GM12878 (cell line): ENCODE measurements around the gene TCTN1. TPM values are rescaled to one million over a fixed set of nuclear protein-coding genes. Genes with fewer than 3 reads are reported as not detected.
A peak's percentile ranks its signal among the peaks of the same experiment; 100 is the strongest.

ENCODE experiments used
- ATAC-seq: fragments of 200-7000 bp; cut with Tn5 transposase; 3 replicates; pipeline ENCODE4 v1.9.1; 2020; ENCODE audit warnings: mild to moderate bottlenecking, moderate library complexity
- BruUV-seq: library from RNA; stranded (reverse); fragments of 400-500 nt; replicated peaks from 2 replicates; lab custom pipeline; 2021; lab: Mats Ljungman, UMichigan
- CTCF ChIA-PET: fragments of 300-600 bp; sonication (Branson Sonifier 250); formaldehyde crosslinking; extraction: SDS; loops from one replicate; lab custom pipeline; 2021; ENCODE audit warnings: inconsistent platforms; lab: Yijun Ruan, JAX
- POLR2A ChIA-PET: fragments of 350-600 bp; formaldehyde crosslinking; extraction: SDS; loops from one replicate; lab custom pipeline; 2021; ENCODE audit warnings: inconsistent platforms; lab: Charles Lee
- RAD21 ChIA-PET: fragments of 300-600 bp; sonication (Branson Sonifier 250); formaldehyde crosslinking; loops from one replicate; lab custom pipeline; 2023; ENCODE audit warnings: antibody characterized with exemption; ENCODE audit not compliant: unreplicated experiment; lab: Charles Lee
- SMC1A ChIA-PET: fragments of 300-600 bp; sonication (Branson Sonifier 250); formaldehyde crosslinking; loops from one replicate; lab custom pipeline; 2023; ENCODE audit not compliant: unreplicated experiment, uncharacterized antibody; lab: Charles Lee
- DNase-seq: peaks from one replicate; pipeline ENCODE4 v3.0.0-alpha.2; 2011; ENCODE audit warnings: low read depth, low spot score
- FAIRE-seq: peaks from 3 replicates; lab custom pipeline; 2011; peaks lifted over from hg19 to GRCh38; lab: Jason Lieb, UNC
- H2AFZ ChIP-seq: 2 replicates; pipeline ENCODE4 v1.6.0; 2011; ENCODE audit warnings: low read depth, low read length, control low read depth; ENCODE audit not compliant: control insufficient read depth
- H3K27ac ChIP-seq: 2 replicates; pipeline ENCODE4 v1.5.1; 2011; ENCODE audit warnings: control low read depth; ENCODE audit not compliant: control insufficient read depth, insufficient read depth
- H3K27me3 ChIP-seq, 2 experiments: replicated peaks in 1 of 2; 2 replicates each; pipeline versions ENCODE4 v1.6.0 to v1.6.1; 2011; ENCODE audit warnings: low read length in 1 of 2; ENCODE audit not compliant: control insufficient read depth in 2 of 2, insufficient read depth in 2 of 2
- H3K36me3 ChIP-seq, 2 experiments: 2 replicates each; pipeline ENCODE4 v1.5.1; 2011; ENCODE audit warnings: low read length in 1 of 2; ENCODE audit not compliant: control insufficient read depth in 2 of 2, insufficient read depth in 2 of 2
- H3K4me1 ChIP-seq: 2 replicates; pipeline ENCODE4 v1.6.1; 2011; ENCODE audit warnings: mild to moderate bottlenecking, low read length, moderate library complexity, mixed read lengths; ENCODE audit not compliant: control insufficient read depth, insufficient read depth
- H3K4me2 ChIP-seq: 2 replicates; pipeline ENCODE4 v1.6.0; 2011; ENCODE audit warnings: control low read depth; ENCODE audit not compliant: control insufficient read depth, insufficient read depth
- H3K4me3 ChIP-seq: fragments of 200-600 bp; sonication (generic); 2 replicates; pipeline ENCODE4 v1.5.1; 2016
- H3K79me2 ChIP-seq: 2 replicates; pipeline ENCODE4 v1.6.0; 2011; ENCODE audit warnings: low read length; ENCODE audit not compliant: control insufficient read depth, insufficient read depth
- H3K9ac ChIP-seq: 2 replicates; pipeline ENCODE4 v1.8.0; 2011; ENCODE audit warnings: low read length, control low read depth, mixed read lengths; ENCODE audit not compliant: control insufficient read depth, insufficient read depth
- H3K9me3 ChIP-seq: replicated peaks from 3 replicates; pipeline ENCODE4 v1.5.1; 2011; ENCODE audit warnings: mild to moderate bottlenecking, low read length; ENCODE audit not compliant: control insufficient read depth, insufficient read depth
- H4K20me1 ChIP-seq: 2 replicates; pipeline ENCODE4 v1.6.0; 2011; ENCODE audit not compliant: control insufficient read depth, insufficient read depth
- BCL11A ChIP-seq: IDR thresholded peaks from 2 replicates; pipeline ENCODE4 v1.6.1; 2011; ENCODE audit warnings: low read depth, low read length
- CBFB ChIP-seq: IDR thresholded peaks from 2 replicates; pipeline ENCODE4 v1.6.1; 2016; ENCODE audit warnings: antibody characterized with exemption, low read depth
- CBX5 ChIP-seq: sonication (generic); IDR thresholded peaks from 2 replicates; pipeline ENCODE4 v1.6.1; 2016; ENCODE audit warnings: low read depth, moderate library complexity, mild to moderate bottlenecking, inconsistent platforms
- CEBPB ChIP-seq, 2 experiments: fragments of 150-350 bp in 1 of 2; IDR thresholded peaks; 2 replicates each; pipeline ENCODE4 v1.6.1; 2012 to 2014; ENCODE audit warnings: low read depth in 2 of 2, low read length in 2 of 2, borderline replicate concordance in 1 of 2, inconsistent platforms in 1 of 2
- CREB1 ChIP-seq: IDR thresholded peaks from 2 replicates; pipeline ENCODE4 v1.6.1; 2012; ENCODE audit warnings: low read depth, mild to moderate bottlenecking, inconsistent platforms
- CTCF ChIP-seq, 3 experiments: IDR thresholded peaks in 2 of 3; conservative IDR thresholded peaks in 1 of 3; 2 replicates each; pipeline ENCODE4 v1.5.1; 2011; ENCODE audit warnings: low read depth in 3 of 3, low read length in 3 of 3, mild to moderate bottlenecking in 3 of 3, control low read depth in 2 of 3, moderate library complexity in 2 of 3, inconsistent platforms in 1 of 3, mixed read lengths in 1 of 3; ENCODE audit not compliant: control insufficient read depth in 2 of 3, insufficient read depth in 1 of 3; ENCODE audit errors: extremely low read depth in 1 of 3
- MTA3 ChIP-seq: IDR thresholded peaks from 2 replicates; pipeline ENCODE4 v1.6.1; 2012; ENCODE audit warnings: low read length, inconsistent platforms, borderline replicate concordance
- NFYB ChIP-seq: IDR thresholded peaks from 2 replicates; pipeline ENCODE4 v1.6.1; 2011; ENCODE audit warnings: low read depth, mild to moderate bottlenecking, low read length, improper control_type of control experiment, moderate library complexity; ENCODE audit not compliant: insufficient read depth
- POLR2A ChIP-seq: IDR thresholded peaks from 2 replicates; pipeline ENCODE4 v1.6.1; 2011; ENCODE audit warnings: low read depth, mild to moderate bottlenecking, low read length
- REST ChIP-seq: IDR thresholded peaks from 2 replicates; pipeline ENCODE4 v1.6.1; 2012; ENCODE audit warnings: mild to moderate bottlenecking, low read depth, low read length
- RUNX3 ChIP-seq: IDR thresholded peaks from 2 replicates; pipeline ENCODE4 v1.6.1; 2012; ENCODE audit warnings: low read length, inconsistent platforms
- YY1 ChIP-seq: IDR thresholded peaks from 2 replicates; pipeline ENCODE4 v1.6.1; 2011; ENCODE audit warnings: low read depth, mild to moderate bottlenecking, low read length
- ZNF207 ChIP-seq: fragments of 450-650 bp; IDR thresholded peaks from 2 replicates; pipeline ENCODE4 v1.6.1; 2014; ENCODE audit warnings: antibody characterized with exemption, mild to moderate bottlenecking, borderline replicate concordance
- ZNF24 ChIP-seq: fragments of 450-650 bp; IDR thresholded peaks from 2 replicates; pipeline ENCODE4 v1.6.1; 2017; ENCODE audit warnings: antibody characterized with exemption, mild to moderate bottlenecking
- WGBS: methylation state at CpG from one replicate; pipeline ENCODE4 v1.1.6; 2016; ENCODE audit warnings: low lambda C conversion rate; ENCODE audit not compliant: insufficient replicate concordance, insufficient coverage; ENCODE audit errors: missing lambda C conversion rate; 5-methylcytosine and 5-hydroxymethylcytosine counted together
- in situ Hi-C: fragments of 300-500 bp; cut with MboI; formaldehyde crosslinking; loops from 9 replicates; pipeline ENCODE4 v1.14.3; 2018; ENCODE audit warnings: mixed read lengths
- intact Hi-C: fragments of 100-400 bp; cut with micrococcal nuclease; formaldehyde crosslinking; loops from one replicate; pipeline ENCODE4 v1.14.2; 2022; ENCODE audit not compliant: unreplicated experiment
- polyA plus RNA-seq, 11 experiments: library from polyadenylated mRNA; depleted of rRNA in 4 of 11; unstranded in 6 of 11; stranded (reverse) in 5 of 11; fragments of >200 nt; fragmentation: Nextera tagmentation in 4 of 11; fragmentation: Illumina TruSeq in 1 of 11; extraction: Ambion mirVana in 4 of 11; extraction: Trizol in 1 of 11; gene quantifications; 1 replicate in 1 of 11; 2 replicates in 10 of 11; pipeline versions ENCODE4 v1.2.1 to v1.2.3, GENCODE V29; 2011 to 2016; ENCODE audit warnings: inconsistent platforms in 2 of 11, missing spikeins in 2 of 11, low read depth in 1 of 11
- total RNA-seq, 4 experiments: library from RNA; depleted of rRNA in 3 of 4; stranded (reverse); fragments of >200 nt in 3 of 4; fragmentation: Illumina TruSeq in 1 of 4; extraction: Trizol in 1 of 4; gene quantifications; 2 replicates each; pipeline versions ENCODE4 v1.2.1 to v1.2.3, GENCODE V29; 2013 to 2021
- TF ChIP-seq, protein P1 (sequence below): fragments of 450-650 bp; IDR thresholded peaks from 2 replicates; pipeline ENCODE4 v1.6.1; 2017; ENCODE audit warnings: low read depth, mild to moderate bottlenecking, moderate library complexity

TCTN1 gene
- total and polyA plus RNA-seq, 10 of the 15 experiments (the other 5 are each of a cell fraction or from before 2014, with no cell fraction given), result 8.8 to 23.5 (median 15.3) TPM

GRCh38 chr12:110687396-110688169 lies 73.7 kb downstream of the TCTN1 start:
- CTCF ChIA-PET, result interaction anchor here (0.6 to 3.1 kb wide), 9 partner anchors 10 to 230 kb away, joined by 3 to 21 read pairs (median 5); no protein-coding TSS in a partner anchor
- TF ChIP-seq, protein P1, sequence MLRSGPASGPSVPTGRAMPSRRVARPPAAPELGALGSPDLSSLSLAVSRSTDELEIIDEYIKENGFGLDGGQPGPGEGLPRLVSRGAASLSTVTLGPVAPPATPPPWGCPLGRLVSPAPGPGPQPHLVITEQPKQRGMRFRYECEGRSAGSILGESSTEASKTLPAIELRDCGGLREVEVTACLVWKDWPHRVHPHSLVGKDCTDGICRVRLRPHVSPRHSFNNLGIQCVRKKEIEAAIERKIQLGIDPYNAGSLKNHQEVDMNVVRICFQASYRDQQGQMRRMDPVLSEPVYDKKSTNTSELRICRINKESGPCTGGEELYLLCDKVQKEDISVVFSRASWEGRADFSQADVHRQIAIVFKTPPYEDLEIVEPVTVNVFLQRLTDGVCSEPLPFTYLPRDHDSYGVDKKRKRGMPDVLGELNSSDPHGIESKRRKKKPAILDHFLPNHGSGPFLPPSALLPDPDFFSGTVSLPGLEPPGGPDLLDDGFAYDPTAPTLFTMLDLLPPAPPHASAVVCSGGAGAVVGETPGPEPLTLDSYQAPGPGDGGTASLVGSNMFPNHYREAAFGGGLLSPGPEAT, result 0 out of 2 replicates have a peak, but pooled peaks have one; percentile 7
- no peak for TF ChIP-seq ZNF207
- TF ChIP-seq RUNX3, result 0 out of 2 replicates have a peak, but pooled peaks have one; percentile 8
- no peak for TF ChIP-seq NFYB
- no peak for TF ChIP-seq CEBPB (IDR thresholded peaks at IDR 0.05; ENCODE audit: borderline replicate concordance in 1 of 2, low read depth in 2 of 2, low read length in 2 of 2)
- TF ChIP-seq REST, result no peak
- TF ChIP-seq ZNF24, result no peak
- TF ChIP-seq YY1, result no peak
- no peak for TF ChIP-seq BCL11A
- 0 out of 2 replicates have a peak, but pooled peaks have one; percentile 12 for TF ChIP-seq CREB1
- no peak for TF ChIP-seq CBX5
- TF ChIP-seq POLR2A, result 0 out of 2 replicates have a peak, but pooled peaks have one; percentile 27
- TF ChIP-seq MTA3, result no peak
- TF ChIP-seq CBFB, result no peak
- no peak for TF ChIP-seq CTCF (IDR thresholded peaks at IDR 0.05 in 2 of 3, conservative IDR thresholded peaks at IDR 0.05 in 1 of 3; ENCODE audit: control insufficient read depth in 2 of 3, extremely low read depth in 1 of 3, insufficient read depth in 1 of 3, low read depth in 3 of 3, low read length in 3 of 3)

More at GRCh38 chr12:110687396-110688169, 73.7 kb downstream of the TCTN1 start:
- ChIA-PET RAD21 (interaction anchor here (0.9 to 3.8 kb wide), 10 partner anchors 11 to 154 kb away, joined by 3 to 27 read pairs (median 3); no protein-coding TSS in a partner anchor), POLR2A (interaction anchor here (0.6 to 5.1 kb wide), 11 partner anchors 10 to 156 kb away, joined by 3 to 80 read pairs (median 6); no protein-coding TSS in a partner anchor), SMC1A (interaction anchor here (0.9 to 4.3 kb wide), 11 partner anchors 11 to 88 kb away, joined by 4 to 52 read pairs (median 8); partner anchors contain the start of gene TCTN1)
- no peak overlapping the region for H2AFZ ChIP-seq
- FAIRE-seq (no peak), ATAC-seq (peak; percentile 9), DNase-seq (no peak)
- intact Hi-C loops, result loop anchor here (2.0 kb wide), 1 partner anchor 17 kb away; no protein-coding TSS in a partner anchor
- 11% methylated on average over 15 of the region's 15 CpGs for WGBS
- in situ Hi-C loops, result no loop called here
- H3K9ac ChIP-seq, result peak overlapping the region; percentile 79
- no peaks in the 10 kb centered on the region; the same call in 2 of the 3 replicates for H3K9me3 ChIP-seq
- H3K4me3 ChIP-seq, result peak overlapping the region; percentile 90
- BruUV-seq, result no TSS peak
- H3K36me3 ChIP-seq, result peaks cover 2 to 10% of the 10 kb centered on the region in 2 experiments; a peak in 1 of 4 replicates
- H3K4me2 ChIP-seq, result peak overlapping the region; percentile 43
- no peaks in the 10 kb centered on the region for H3K27me3 ChIP-seq
- no peaks in the 10 kb centered on the region for H4K20me1 ChIP-seq
- H3K4me1 ChIP-seq, result peaks cover 38% of the 10 kb centered on the region
- peak overlapping the region; percentile 83 for H3K27ac ChIP-seq
- H3K79me2 ChIP-seq, result peaks cover 58% of the 10 kb centered on the region
